ENCODE measurements around the gene PGR.

GRCh38 chr11:101045415-101045814 is 84.2 kb downstream of the PGR start:
- TF ChIP-seq CTCF (IDR thresholded peaks at IDR 0.05) (no peak), POLR2A (IDR thresholded peaks at IDR 0.05) (no peak)
